GM18508 (cell line): ENCODE results near the gene LRRN4CL.

Experiments
- ATAC-seq: cut with Tn5 transposase; IDR thresholded peaks from one replicate; pipeline ENCODE4 v1.9.1; 2021; ENCODE audit warnings: moderate number of reproducible peaks; ENCODE audit not compliant: insufficient read depth, unreplicated experiment

LRRN4CL gene

GRCh38 chr11:62648967-62649364, 40.4 kb downstream of the LRRN4CL start:
- no peak for ATAC-seq

- no peak for ATAC-seq
These were observed 41.0 kb downstream of the LRRN4CL start for GRCh38 chr11:62648185-62648966.

- ATAC-seq, result no peak
These were observed 41.7 kb downstream of the LRRN4CL start for GRCh38 chr11:62647609-62648005.

GRCh38 chr11:62646825-62647608, 42.3 kb downstream of the LRRN4CL start:
- ATAC-seq, result no peak

GRCh38 chr11:62645946-62646824, 43.1 kb downstream of the LRRN4CL start, which contains the start of gene GANAB:
Gene GANAB (minus strand): TSS chr11:62646613. CDS start chr11:62646599, 14 bp downstream.
- no peak for ATAC-seq

- ATAC-seq, result no peak
These were observed 43.7 kb downstream of the LRRN4CL start for GRCh38 chr11:62645671-62645945.

- ATAC-seq, result no peak
These were observed 45.1 kb downstream of the LRRN4CL start for GRCh38 chr11:62644220-62644619.
